ENCODE measurements around the gene GNB1L. TPM values are rescaled to one million over a fixed set of nuclear protein-coding genes. Genes with fewer than 3 reads are reported as not detected.

GNB1L gene
- total RNA-seq, 5 donors from 2014 or later (not counting 1 experiment from before 2014, with no cell fraction given) = 4.8 to 13.7 (median 12.9) TPM

DNA sequence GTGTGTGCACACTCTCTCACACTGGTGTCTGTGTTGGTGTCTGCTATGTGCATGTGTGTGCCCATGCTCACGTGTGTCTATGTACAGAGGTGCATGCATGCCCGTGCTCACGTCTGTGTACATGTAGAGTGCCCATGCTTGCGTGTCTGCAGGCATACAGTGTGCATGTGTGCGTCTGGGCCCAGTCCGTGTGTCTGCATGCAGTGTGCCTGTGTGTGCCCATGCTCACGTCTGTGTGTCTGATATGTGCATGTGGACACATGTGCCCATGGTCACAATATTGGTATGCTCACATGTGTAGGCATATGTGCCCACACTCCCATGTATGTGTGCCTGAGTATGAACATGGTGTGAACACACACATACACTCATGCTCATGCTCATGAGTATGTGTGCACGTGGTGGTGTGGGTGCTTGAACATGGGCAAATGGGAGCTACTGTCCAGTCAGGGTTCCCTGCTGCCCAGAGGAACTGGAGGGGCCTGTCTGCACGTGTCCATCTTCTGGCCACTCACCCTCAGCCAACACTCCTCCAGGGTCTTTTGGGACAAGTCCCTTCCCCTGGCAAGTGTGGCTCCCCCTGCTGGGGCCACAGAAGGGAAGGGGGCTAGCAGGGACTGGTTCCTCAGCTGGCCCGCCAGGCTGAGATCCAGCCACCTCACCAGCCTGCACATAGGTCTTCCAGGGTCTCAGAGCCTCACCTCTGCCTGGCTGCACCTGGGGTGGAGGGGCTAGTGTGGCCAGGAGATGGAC, 101.4 kb downstream of the GNB1L start:
- POLR2A ChIA-PET = no interaction called here
- no CpG with 5 or more reads among the region's 10 CpGs for WGBS (ENCODE audit: insufficient coverage)
- H3K4me3 ChIP-seq (ENCODE audit: control insufficient read depth in 1 of 2, extremely low read depth in 1 of 2, low read length in 1 of 2) = no peak overlapping the region
- peaks cover 3 to 25% of the 10 kb centered on the region in 2 experiments for H3K4me1 ChIP-seq (ENCODE audit: control insufficient read depth in 1 of 2, extremely low read depth in 1 of 2, insufficient read depth in 2 of 2, low read length in 2 of 2)
- H3K4me3 Mint-ChIP-seq = no peak overlapping the region
- peaks cover 18 to 22% (median 22%) of the 10 kb centered on the region in 3 donors for H3K4me1 Mint-ChIP-seq
- H3K36me3 ChIP-seq (ENCODE audit: control insufficient read depth in 2 of 2, extremely low read depth in 1 of 2, insufficient read depth in 1 of 2, low read length in 1 of 2) = no peaks in the 10 kb centered on the region
- no peak overlapping the region for H3K27ac Mint-ChIP-seq
- ATAC-seq (replicated peaks in 1 of 4) (no peak), DNase-seq (no peak)
- CTCF ChIA-PET = no interaction called here
- peaks cover 28 to 46% of the 10 kb centered on the region in 2 donors for H3K27me3 Mint-ChIP-seq
- H3K27me3 ChIP-seq (replicated peaks in 1 of 2; ENCODE audit: control insufficient read depth in 2 of 2, extremely low read depth in 1 of 2, insufficient read depth in 2 of 2, low read length in 1 of 2) = peaks cover 12 to 83% of the 10 kb centered on the region in 2 experiments
- H3K9me3 Mint-ChIP-seq = no peaks in the 10 kb centered on the region
- H3K36me3 Mint-ChIP-seq = no peaks in the 10 kb centered on the region
- H3K9me3 ChIP-seq = no peaks in the 10 kb centered on the region
- H3K27ac ChIP-seq (ENCODE audit: low read length) = no peak overlapping the region

DNA sequence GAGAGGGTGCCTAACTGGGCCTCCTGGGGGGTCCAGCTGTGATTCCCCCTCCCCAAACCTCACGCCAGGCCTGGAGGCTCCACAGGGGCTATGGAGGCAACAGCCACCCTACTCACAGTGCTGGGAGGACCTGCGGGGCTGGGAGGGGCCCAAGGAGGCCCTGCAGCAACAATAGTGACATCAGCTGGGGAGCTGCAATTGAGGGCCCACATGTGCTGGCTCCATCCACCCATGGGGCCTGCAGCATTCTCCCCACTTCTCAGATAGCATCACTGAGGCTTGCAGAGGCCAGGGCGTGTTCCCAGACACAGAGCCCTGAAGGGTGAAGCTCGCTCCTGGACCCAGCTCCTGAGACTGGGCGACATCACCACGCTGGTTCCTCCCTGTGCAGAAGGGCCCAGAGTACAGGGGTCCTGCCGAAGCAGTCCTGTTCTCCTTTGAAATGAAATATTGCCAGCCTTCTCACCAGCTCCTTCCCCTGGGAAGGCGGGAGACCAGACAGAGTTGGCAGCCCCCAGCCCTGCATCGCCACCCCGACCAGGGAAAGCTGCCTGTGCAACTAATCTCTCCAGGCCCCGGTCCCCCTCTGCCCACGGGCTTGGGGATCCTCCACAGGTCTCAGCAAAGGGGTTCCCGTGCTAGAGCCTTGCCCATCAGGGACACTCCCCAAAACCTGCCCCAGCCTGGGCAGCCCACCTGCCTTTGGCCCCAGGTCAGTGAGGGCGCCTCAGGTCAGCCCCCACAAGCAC, 103.0 kb downstream of the GNB1L start:
- Histone ChIP-seq H3K27me3 (replicated peaks in 1 of 2; ENCODE audit: control insufficient read depth in 2 of 2, extremely low read depth in 1 of 2, insufficient read depth in 2 of 2, low read length in 1 of 2) (peaks cover 5 to 74% of the 10 kb centered on the region in 2 experiments), H3K9me3 (no peaks in the 10 kb centered on the region), H3K27ac (ENCODE audit: low read length) (no peak overlapping the region), H3K36me3 (ENCODE audit: control insufficient read depth in 2 of 2, extremely low read depth in 1 of 2, insufficient read depth in 1 of 2, low read length in 1 of 2) (no peaks in the 10 kb centered on the region), H3K4me1 (ENCODE audit: control insufficient read depth in 1 of 2, extremely low read depth in 1 of 2, insufficient read depth in 2 of 2, low read length in 2 of 2) (peaks cover 3 to 18% of the 10 kb centered on the region in 2 experiments), H3K4me3 (ENCODE audit: control insufficient read depth in 1 of 2, extremely low read depth in 1 of 2, low read length in 1 of 2) (no peak overlapping the region)
- DNase-seq (no peak), ATAC-seq (replicated peaks in 1 of 4) (no peak)
- Mint-ChIP-seq H3K36me3 (no peaks in the 10 kb centered on the region), H3K4me1 (peaks cover 10 to 14% (median 12%) of the 10 kb centered on the region in 3 donors), H3K4me3 (no peak overlapping the region), H3K9me3 (no peaks in the 10 kb centered on the region), H3K27ac (no peak overlapping the region), H3K27me3 (peaks cover 18 to 38% of the 10 kb centered on the region in 2 donors)
- WGBS (ENCODE audit: insufficient coverage) = 80% methylated on average over 11 of the region's 14 CpGs
- ChIA-PET POLR2A (interaction anchor here in 1 of 2 donors (0.6 kb wide), 1 partner anchor 97 kb away, joined by 3 read pairs; no protein-coding TSS in a partner anchor), CTCF (no interaction called here)

DNA sequence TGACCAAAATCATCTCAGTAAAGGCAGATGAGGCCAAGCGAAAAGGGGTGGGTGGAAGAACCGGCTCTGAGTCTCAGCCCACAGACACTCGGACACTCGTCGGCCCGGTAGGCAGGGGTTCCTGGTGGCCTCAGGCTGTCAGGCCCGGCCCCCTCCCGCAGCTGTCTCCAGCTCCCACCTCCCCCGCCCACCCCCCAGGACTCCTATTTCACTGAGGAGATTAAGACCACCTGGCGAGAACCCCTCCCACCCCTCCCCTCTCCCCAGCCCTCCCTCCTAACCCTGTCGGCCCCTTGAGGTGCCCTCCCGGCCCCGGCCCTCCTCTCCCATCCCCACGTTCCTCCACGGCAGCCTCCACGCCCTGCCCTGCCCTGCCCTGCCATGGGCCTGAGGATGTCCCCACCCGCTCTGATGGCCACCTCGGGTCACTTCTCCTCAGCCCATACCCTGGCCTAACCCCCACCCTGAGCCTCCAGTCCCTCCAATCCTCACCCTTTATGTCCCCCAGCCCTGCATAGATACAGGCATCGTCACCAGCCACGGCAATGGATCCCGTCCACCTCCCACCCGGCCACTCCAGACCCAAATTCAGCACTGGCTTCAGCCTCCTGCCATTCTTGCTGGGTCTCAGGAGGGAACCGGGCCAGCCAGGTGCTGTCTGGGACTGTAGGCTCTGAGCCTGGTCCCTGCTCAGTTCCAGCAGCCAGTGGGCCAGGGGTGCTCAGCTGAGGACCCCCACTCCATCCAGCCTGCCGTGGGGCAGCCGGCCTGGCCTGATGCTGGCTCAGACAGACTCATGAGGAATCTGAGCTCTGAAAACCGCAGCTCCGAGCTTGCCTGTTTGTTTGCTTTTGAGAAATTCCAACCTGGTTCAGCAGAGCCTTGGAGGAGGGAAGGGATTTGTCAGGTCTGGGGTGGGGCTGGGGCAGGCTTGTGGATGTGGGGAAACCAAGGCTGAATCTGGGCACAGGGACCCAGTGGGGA, 103.9 kb downstream of the GNB1L start:
- Histone ChIP-seq H3K4me1 (ENCODE audit: control insufficient read depth in 1 of 2, extremely low read depth in 1 of 2, insufficient read depth in 2 of 2, low read length in 2 of 2) (peaks cover 0 to 9% of the 10 kb centered on the region in 2 experiments), H3K36me3 (ENCODE audit: control insufficient read depth in 2 of 2, extremely low read depth in 1 of 2, insufficient read depth in 1 of 2, low read length in 1 of 2) (no peaks in the 10 kb centered on the region), H3K9me3 (no peaks in the 10 kb centered on the region), H3K4me3 (ENCODE audit: control insufficient read depth in 1 of 2, extremely low read depth in 1 of 2, low read length in 1 of 2) (no peak overlapping the region), H3K27me3 (replicated peaks in 1 of 2; ENCODE audit: control insufficient read depth in 2 of 2, extremely low read depth in 1 of 2, insufficient read depth in 2 of 2, low read length in 1 of 2) (peaks cover 5 to 68% of the 10 kb centered on the region in 2 experiments), H3K27ac (ENCODE audit: low read length) (no peak overlapping the region)
- Mint-ChIP-seq H3K4me3 (no peak overlapping the region), H3K27me3 (peaks cover 16 to 31% of the 10 kb centered on the region in 2 donors), H3K27ac (no peak overlapping the region), H3K9me3 (no peaks in the 10 kb centered on the region), H3K4me1 (peaks cover 3 to 6% (median 3%) of the 10 kb centered on the region in 3 donors), H3K36me3 (no peaks in the 10 kb centered on the region)
- 85% methylated on average over 17 of the region's 27 CpGs for WGBS (ENCODE audit: insufficient coverage)
- ATAC-seq (replicated peaks in 1 of 4) (no peak), DNase-seq (no peak)
- ChIA-PET POLR2A (no interaction called here), CTCF (no interaction called here)

DNA sequence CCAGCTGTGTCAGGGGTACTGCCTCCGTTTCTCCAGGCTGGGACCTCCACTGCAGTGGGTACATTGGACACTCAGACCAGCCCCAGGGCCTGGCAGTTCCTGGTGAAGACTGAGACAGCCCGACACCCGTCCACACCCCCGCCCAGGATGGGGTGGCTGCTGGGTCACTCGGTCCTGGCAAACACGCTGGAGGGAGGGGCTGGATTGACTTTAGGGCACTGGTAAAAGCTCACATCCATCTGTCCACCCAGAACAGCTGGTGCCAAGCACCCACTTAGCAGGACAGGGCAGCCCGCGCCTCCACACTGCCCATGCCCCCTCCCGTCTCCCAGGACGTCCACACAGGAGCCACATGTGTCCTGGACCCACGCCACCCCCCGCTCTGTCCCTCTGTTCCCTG, 104.8 kb downstream of the GNB1L start:
- H3K36me3 ChIP-seq (ENCODE audit: control insufficient read depth in 2 of 2, extremely low read depth in 1 of 2, insufficient read depth in 1 of 2, low read length in 1 of 2) = no peaks in the 10 kb centered on the region
- 70% methylated on average over 7 of the region's 12 CpGs for WGBS (ENCODE audit: insufficient coverage)
- ATAC-seq (replicated peaks in 1 of 4) (no peak), DNase-seq (no peak)
- ChIA-PET CTCF (interaction anchor here in 1 of 2 donors (1.6 kb wide), 1 partner anchor 19 kb away, joined by 4 read pairs; no protein-coding TSS in a partner anchor), POLR2A (no interaction called here)
- H3K27me3 ChIP-seq (replicated peaks in 1 of 2; ENCODE audit: control insufficient read depth in 2 of 2, extremely low read depth in 1 of 2, insufficient read depth in 2 of 2, low read length in 1 of 2) = peaks cover 5 to 60% of the 10 kb centered on the region in 2 experiments
- H3K9me3 ChIP-seq = no peaks in the 10 kb centered on the region
- Mint-ChIP-seq H3K4me3 (no peak overlapping the region), H3K36me3 (no peaks in the 10 kb centered on the region), H3K27me3 (peaks cover 13 to 26% of the 10 kb centered on the region in 2 donors), H3K4me1 (peaks cover 0 to 1% (median 0%) of the 10 kb centered on the region in 3 donors), H3K27ac (no peak overlapping the region), H3K9me3 (no peaks in the 10 kb centered on the region)
- peaks cover 0 to 1% of the 10 kb centered on the region in 2 experiments for H3K4me1 ChIP-seq (ENCODE audit: control insufficient read depth in 1 of 2, extremely low read depth in 1 of 2, insufficient read depth in 2 of 2, low read length in 2 of 2)
- H3K4me3 ChIP-seq (ENCODE audit: control insufficient read depth in 1 of 2, extremely low read depth in 1 of 2, low read length in 1 of 2) = no peak overlapping the region
- no peak overlapping the region for H3K27ac ChIP-seq (ENCODE audit: low read length)

DNA sequence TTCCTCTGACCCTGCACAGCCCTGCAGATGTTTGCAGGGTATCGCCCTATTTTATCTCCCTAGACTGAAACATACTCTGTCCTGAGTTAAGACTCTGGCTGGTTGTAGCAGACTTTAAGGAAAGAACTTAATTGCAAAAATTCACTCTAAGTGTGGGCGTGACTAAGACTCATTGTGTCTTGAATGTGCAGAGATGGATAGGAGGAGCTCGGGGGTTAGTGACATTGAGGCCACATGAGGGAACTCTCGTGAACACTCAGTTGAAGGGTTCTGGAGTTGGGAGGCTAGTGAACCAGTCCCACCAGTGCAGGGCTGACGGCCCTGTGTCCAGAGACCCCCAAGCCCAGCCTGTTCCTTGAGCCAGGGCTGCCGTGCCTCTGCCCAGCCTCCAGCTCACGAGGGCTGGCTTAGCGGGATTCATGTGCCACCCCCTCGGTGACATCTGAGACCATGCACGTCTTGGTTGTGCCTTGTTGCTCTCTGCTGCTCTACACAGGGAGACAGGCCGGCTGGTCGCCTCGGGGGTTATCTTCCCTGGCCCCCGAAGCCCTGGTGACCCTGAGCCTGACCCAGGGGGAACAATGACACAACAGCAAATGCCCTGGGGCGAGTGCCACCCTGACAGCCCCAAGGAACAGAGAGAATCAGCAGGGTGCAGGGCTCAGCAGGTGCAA, 105.5 kb downstream of the GNB1L start:
- peaks cover 5 to 53% of the 10 kb centered on the region in 2 experiments for H3K27me3 ChIP-seq (replicated peaks in 1 of 2; ENCODE audit: control insufficient read depth in 2 of 2, extremely low read depth in 1 of 2, insufficient read depth in 2 of 2, low read length in 1 of 2)
- no peak overlapping the region for H3K27ac ChIP-seq (ENCODE audit: low read length)
- no peaks in the 10 kb centered on the region for H3K4me1 ChIP-seq (ENCODE audit: control insufficient read depth in 1 of 2, extremely low read depth in 1 of 2, insufficient read depth in 2 of 2, low read length in 2 of 2)
- no peak overlapping the region for H3K4me3 ChIP-seq (ENCODE audit: control insufficient read depth in 1 of 2, extremely low read depth in 1 of 2, low read length in 1 of 2)
- CTCF ChIA-PET = interaction anchor here in 1 of 2 donors (1.6 kb wide), 1 partner anchor 18 kb away, joined by 4 read pairs; no protein-coding TSS in a partner anchor
- no peak for ATAC-seq (replicated peaks in 1 of 4)
- no peaks in the 10 kb centered on the region for H3K36me3 Mint-ChIP-seq
- H3K4me1 Mint-ChIP-seq = no peaks in the 10 kb centered on the region
- POLR2A ChIA-PET = no interaction called here
- no peak overlapping the region for H3K27ac Mint-ChIP-seq
- H3K27me3 Mint-ChIP-seq = peaks cover 9 to 18% of the 10 kb centered on the region in 2 donors
- WGBS (ENCODE audit: insufficient coverage) = 73% methylated on average over 14 of the region's 15 CpGs
- no peaks in the 10 kb centered on the region for H3K9me3 ChIP-seq
- no peaks in the 10 kb centered on the region for H3K36me3 ChIP-seq (ENCODE audit: control insufficient read depth in 2 of 2, extremely low read depth in 1 of 2, insufficient read depth in 1 of 2, low read length in 1 of 2)
- H3K9me3 Mint-ChIP-seq = no peaks in the 10 kb centered on the region
- H3K4me3 Mint-ChIP-seq = no peak overlapping the region
- DNase-seq = no peak

Measured in T-cell (primary cell).